SK-MEL-5 (cell line): ENCODE results near the gene PSMD12. TPM values are rescaled to one million over a fixed set of nuclear protein-coding genes. Genes with fewer than 3 reads are reported as not detected.
"Not testable (repeated sequence)": the region's sequence is repeated elsewhere in the genome, so short reads cannot be mapped to it uniquely, and the experiment has no call there.

ENCODE experiments used
- DNase-seq: peaks from one replicate; pipeline ENCODE4 v3.0.0-alpha.2; 2016; ENCODE audit warnings: low read depth, low spot score
- in situ Hi-C: cut with HindIII; loops from 2 replicates; pipeline ENCODE4 v1.10.0; 2016; ENCODE audit warnings: low sequenced_read_pairs, high pct_unique_total_duplicates, low pct_unique_long_range_greater_than_20kb
- total RNA-seq: library from RNA; depleted of rRNA; stranded (reverse); fragments of >200 nt; shearing (Covaris generic); gene quantifications from 2 replicates; pipeline ENCODE4 v1.2.3, GENCODE V29; 2014

Gene PSMD12
- total RNA-seq, 1 experiment from 2014 or later: 36.4 TPM

DNA sequence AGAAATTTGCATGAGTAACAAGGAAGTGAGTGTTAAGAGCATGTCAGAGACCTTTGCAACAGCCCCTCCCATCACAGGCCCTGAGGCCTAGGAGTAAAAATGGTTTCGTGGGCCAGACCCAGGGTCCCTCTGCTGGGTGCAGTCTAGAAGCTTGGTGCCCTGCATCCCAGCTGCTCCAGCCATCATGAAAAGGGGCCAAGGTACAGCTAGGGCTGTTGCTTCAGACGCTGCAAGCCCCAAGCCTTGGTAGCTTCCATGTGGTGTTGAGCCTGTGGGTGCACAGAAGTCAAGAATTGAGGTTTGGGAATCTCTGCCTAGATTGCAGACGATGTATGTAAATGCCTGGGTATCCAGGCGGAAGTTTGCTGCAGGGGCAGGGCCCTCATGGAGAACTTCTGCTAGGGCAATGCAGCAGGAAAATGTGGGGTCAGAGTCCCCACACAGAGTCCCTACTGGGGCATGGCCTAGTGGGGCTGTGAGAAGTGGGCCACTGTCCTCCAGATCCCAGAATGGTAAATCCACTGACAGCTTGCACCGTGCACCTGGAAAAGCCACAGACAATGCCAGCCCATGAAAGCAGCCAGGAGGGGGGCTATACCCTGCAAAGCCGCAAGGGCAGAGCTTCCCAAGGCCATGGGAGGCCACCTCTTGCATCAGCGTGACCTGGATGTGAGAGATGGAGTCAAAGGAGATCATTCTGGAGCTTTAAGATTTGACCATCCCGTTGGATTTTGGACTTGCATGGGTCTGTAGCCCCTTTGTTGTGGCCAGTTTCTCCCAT, 34.8 kb downstream of the PSMD12 start:
- in situ Hi-C loops, DNase-seq: not testable (repeated sequence)

DNA sequence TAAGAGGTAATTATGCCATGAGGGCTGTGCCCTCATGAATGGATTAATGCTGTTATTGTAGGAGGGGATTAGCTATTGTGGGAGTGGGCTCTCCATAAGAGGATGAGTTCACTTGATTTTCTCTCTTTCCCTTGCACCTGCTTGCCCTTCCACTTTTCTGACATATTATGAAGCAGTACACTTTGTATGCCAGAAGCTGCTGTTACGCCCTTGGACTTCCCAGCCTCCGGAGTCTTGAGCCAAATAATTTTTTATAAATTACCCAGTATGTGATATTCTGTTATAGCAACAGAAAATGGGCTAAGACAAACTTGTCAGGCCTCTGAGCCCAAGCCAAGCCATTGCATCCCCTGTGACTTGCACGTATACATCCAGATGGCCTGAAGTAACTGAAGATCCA, 38.4 kb downstream of the PSMD12 start:
- in situ Hi-C loops: no loop called here
- no peak for DNase-seq

- not testable (repeated sequence) for DNase-seq
Measured at GRCh38 chr17:67326959-67327745, 39.2 kb downstream of the PSMD12 start.

GRCh38 chr17:67326440-67326839, 39.9 kb downstream of the PSMD12 start:
- in situ Hi-C loops: no loop called here
- no peak for DNase-seq

More at GRCh38 chr17:67326959-67327745, 39.2 kb downstream of the PSMD12 start:
- in situ Hi-C loops: not testable (repeated sequence)

DNA sequence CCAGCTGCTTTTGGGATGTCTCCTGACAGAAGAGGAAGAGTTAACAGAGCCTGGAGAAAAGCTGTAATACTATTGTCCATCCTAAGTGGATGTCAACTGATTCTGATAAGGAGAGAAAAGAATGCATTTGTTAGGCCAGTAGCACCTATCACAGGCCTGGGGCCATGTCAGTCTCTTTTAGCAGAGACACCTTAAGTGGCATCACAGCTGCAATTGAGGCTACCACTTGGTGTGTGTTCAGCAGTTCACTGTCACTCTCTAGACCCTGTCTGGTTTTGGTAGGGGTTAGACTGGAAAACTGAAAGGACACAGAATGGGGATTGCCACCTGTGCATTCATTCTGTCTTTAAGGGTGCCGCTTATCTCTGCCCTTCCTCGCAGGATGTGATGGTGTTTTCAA, 42.0 kb downstream of the PSMD12 start:
- DNase-seq: no peak
- in situ Hi-C loops: loop anchor here (25.0 kb wide), 1 partner anchor 112 kb away; no protein-coding TSS in a partner anchor

GRCh38 chr17:67323445-67323844, 42.9 kb downstream of the PSMD12 start:
- DNase-seq: no peak
- in situ Hi-C loops: loop anchor here (25.0 kb wide), 1 partner anchor 111 kb away; no protein-coding TSS in a partner anchor

DNA sequence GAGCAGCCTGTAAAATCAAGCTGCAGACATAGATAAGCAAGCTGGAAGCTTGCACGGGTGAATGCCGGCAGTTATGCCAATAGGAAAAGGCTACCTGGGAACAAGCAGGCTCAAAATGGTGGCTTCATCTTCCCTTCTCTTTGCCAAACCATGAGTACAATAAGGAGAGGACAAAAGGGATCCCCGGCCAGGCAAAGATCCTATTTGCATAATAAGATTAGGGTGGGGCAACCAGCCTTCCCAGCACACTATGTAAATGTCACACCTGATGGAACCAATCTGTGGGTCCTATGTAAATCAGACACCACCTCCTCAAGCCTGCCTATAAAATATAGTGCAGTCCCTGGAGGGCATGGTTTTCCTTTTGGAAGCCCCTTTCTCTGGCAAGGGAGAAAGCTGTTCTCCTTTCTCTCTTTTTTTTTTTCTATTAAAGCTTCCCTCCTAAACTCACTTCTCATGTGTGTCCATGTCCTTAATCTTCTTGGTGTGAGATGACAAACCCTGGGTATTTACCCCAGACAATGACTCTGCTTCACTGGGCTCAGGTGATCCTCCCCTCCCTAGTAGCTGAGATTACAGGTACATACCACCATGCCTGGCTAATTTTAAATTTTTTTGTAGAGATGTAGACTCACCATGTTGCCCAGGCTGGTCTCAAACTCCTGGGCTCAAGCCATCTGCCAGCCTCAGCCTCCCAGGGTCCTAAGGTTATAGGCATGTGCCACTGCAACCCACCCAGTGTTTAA, 44.2 kb downstream of the PSMD12 start:
- in situ Hi-C loops: loop anchor here (25.0 kb wide), 1 partner anchor 110 kb away; no protein-coding TSS in a partner anchor
- DNase-seq: no peak

- in situ Hi-C loops: loop anchor here (25.0 kb wide), 1 partner anchor 109 kb away; no protein-coding TSS in a partner anchor
- DNase-seq: not testable (repeated sequence)
Measured at GRCh38 chr17:67321486-67321885, 44.9 kb downstream of the PSMD12 start.

GRCh38 chr17:67316781-67317180, 49.6 kb downstream of the PSMD12 start:
- no peak for DNase-seq
- in situ Hi-C loops: loop anchor here (25.0 kb wide), 1 partner anchor 104 kb away; no protein-coding TSS in a partner anchor

DNA sequence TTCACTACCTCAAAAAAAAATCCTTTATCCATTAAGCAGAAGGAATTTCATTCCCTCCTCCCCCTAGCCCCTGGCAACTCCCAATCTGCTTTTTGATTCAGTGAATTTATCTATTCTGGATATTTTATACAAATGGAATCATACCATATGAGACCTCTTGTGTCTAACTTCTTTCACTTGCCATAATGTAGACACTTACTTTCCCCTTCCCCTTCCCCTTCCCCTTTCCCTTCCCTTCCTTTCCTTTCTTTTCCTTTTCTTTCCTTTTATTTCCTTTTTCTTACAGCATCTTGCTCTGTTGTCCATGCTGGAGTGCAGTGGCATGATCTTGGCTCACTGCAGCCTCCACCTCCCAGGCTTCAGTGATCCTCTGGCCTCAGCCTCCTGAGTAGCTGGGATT, 50.5 kb downstream of the PSMD12 start:
- DNase-seq: no peak
- in situ Hi-C loops: loop anchor here (25.0 kb wide), 1 partner anchor 104 kb away; no protein-coding TSS in a partner anchor

GRCh38 chr17:67312265-67312664, 54.1 kb downstream of the PSMD12 start:
- in situ Hi-C loops: loop anchor here (25.0 kb wide), 1 partner anchor 100 kb away; no protein-coding TSS in a partner anchor
- DNase-seq: no peak

DNA sequence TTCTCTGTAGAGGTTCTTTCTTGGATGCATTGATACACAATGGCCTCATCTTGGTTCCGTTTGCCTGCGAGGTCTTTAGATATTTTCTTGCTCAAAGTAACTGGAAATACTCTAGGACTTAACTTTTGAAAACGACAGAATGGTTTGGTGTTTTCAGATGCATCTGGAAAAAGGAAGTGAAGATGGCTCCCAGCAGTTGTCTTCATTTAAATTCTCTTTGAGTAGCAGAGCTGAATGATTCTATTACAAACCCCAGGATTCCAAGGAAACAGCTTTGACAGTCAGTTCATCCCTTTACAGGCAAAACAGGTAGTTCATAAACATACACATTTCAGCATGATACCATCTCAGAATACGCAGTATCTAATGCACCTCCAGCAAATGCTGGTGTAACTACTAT, 54.8 kb downstream of the PSMD12 start:
- no peak for DNase-seq
- in situ Hi-C loops: loop anchor here (25.0 kb wide), 1 partner anchor 99 kb away; no protein-coding TSS in a partner anchor

GRCh38 chr17:67310406-67310805, 56.0 kb downstream of the PSMD12 start:
- in situ Hi-C loops: loop anchor here (25.0 kb wide), 1 partner anchor 98 kb away; no protein-coding TSS in a partner anchor
- no peak for DNase-seq

DNA sequence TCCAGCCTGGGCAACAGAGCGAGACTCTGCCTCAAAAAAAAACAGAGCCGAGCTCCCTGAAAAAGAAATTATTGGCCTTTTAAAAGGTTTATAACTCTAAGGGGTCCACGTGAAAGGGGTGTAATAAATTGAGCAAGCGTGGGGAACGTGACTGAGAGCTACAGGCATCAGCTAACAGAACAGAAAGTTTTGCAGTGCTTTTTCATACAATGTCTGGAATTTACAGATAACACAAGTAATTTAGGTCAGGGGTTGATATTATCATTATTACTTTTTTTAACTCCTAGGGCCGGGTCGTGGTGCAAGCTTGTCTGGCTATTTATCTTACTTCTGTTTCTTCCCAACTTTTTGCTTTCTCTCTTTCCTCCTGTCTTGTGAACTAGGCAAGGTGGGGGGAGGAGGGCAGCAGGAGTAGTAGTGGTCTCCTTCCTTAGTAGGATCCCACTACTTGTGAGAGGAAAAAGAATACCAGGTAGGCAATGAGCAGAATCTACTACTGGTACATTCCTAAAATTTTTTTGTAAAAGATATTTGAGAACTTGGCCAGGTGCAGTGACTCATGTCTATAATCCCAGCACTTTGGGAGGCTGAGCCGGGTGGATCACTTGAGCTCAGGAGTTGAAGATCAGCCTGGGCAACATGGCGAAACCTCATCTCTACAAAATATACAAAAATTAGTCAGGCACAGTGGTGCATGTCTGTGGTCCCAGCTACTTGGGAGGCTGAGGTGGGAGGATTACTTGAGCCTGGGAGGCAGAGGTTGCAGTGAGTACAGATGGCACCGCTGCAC, 60.7 kb downstream of the PSMD12 start:
- not testable (repeated sequence) for DNase-seq
- in situ Hi-C loops: loop anchor here (25.0 kb wide), 1 partner anchor 93 kb away; no protein-coding TSS in a partner anchor

GRCh38 chr17:67297454-67297960, 68.9 kb downstream of the PSMD12 start:
- no peak for DNase-seq
- in situ Hi-C loops: no loop called here

- DNase-seq: no peak
- in situ Hi-C loops: no loop called here
Measured at GRCh38 chr17:67294451-67295199, 71.8 kb downstream of the PSMD12 start.
